GM12872 (cell line): ENCODE measurements around the gene FOXD1.

Experiments used
- CTCF ChIP-seq: IDR thresholded peaks from 3 replicates; pipeline ENCODE4 v1.5.1; 2011; ENCODE audit warnings: low read depth, mild to moderate bottlenecking, low read length, moderate library complexity; ENCODE audit not compliant: insufficient read depth

The FOXD1 gene

GRCh38 chr5:73490088-73490487, 41.5 kb upstream of the FOXD1 start:
- TF ChIP-seq CTCF, result no peak

GRCh38 chr5:73488806-73489205, 40.2 kb upstream of the FOXD1 start:
- no peak for TF ChIP-seq CTCF

GRCh38 chr5:73487815-73488214, 39.2 kb upstream of the FOXD1 start:
- no peak for TF ChIP-seq CTCF

- no peak for TF ChIP-seq CTCF
Measured at GRCh38 chr5:73486119-73486899, 37.7 kb upstream of the FOXD1 start.

GRCh38 chr5:73485715-73486114, 37.1 kb upstream of the FOXD1 start:
- TF ChIP-seq CTCF, result no peak

GRCh38 chr5:73484511-73484910, 35.9 kb upstream of the FOXD1 start:
- no peak for TF ChIP-seq CTCF

- TF ChIP-seq CTCF, result no peak
Measured at GRCh38 chr5:73483676-73484075, 35.1 kb upstream of the FOXD1 start.
